T-cell (primary cell): ENCODE measurements around the gene EZR. TPM values are rescaled to one million over a fixed set of nuclear protein-coding genes. Genes with fewer than 3 reads are reported as not detected.

Experiments
- ATAC-seq, 4 experiments: fragments of 200-7000 bp in 3 of 4; fragments of 150-1000 bp in 1 of 4; cut with Tn5 transposase; replicated peaks in 1 of 4; 1 replicate in 3 of 4; 2 replicates in 1 of 4; pipeline ENCODE4 v1.10.0; 2021; ENCODE audit warnings: moderate library complexity in 3 of 4, mild to moderate bottlenecking in 2 of 4, moderate number of reproducible peaks in 1 of 4
- CTCF ChIA-PET, 2 donors: fragments of 300-600 bp; sonication (Branson Sonifier 250); formaldehyde crosslinking; loops; one replicate each; lab custom pipeline; 2022; ENCODE audit warnings: antibody characterized with exemption in 2 of 2; lab: Charles Lee
- POLR2A ChIA-PET, 2 donors: fragments of 300-600 bp; sonication (Branson Sonifier 250); formaldehyde crosslinking; loops; one replicate each; lab custom pipeline; 2022; ENCODE audit warnings: antibody characterized with exemption in 2 of 2; lab: Charles Lee
- DNase-seq, 35 experiments: peaks; one replicate each; pipeline versions ENCODE4 v3.0.0 to v3.0.0-alpha.2; 2013 to 2023
- H3K27ac ChIP-seq: one replicate; pipeline ENCODE4 v1.5.1; 2013; ENCODE audit warnings: low read length
- H3K27me3 ChIP-seq, 2 experiments: replicated peaks in 1 of 2; 1 replicate in 1 of 2; 2 replicates in 1 of 2; pipeline versions ENCODE4 v1.6.1 to v1.7.0; 2013; ENCODE audit warnings: low read length in 1 of 2, mixed read lengths in 1 of 2; ENCODE audit not compliant: control insufficient read depth in 2 of 2, insufficient read depth in 2 of 2; ENCODE audit errors: extremely low read depth in 1 of 2
- H3K36me3 ChIP-seq, 2 donors: 1 replicate in 1 of 2; 2 replicates in 1 of 2; pipeline versions ENCODE4 v1.6.1 to v1.7.0; 2013; ENCODE audit warnings: low read length in 1 of 2; ENCODE audit not compliant: control insufficient read depth in 2 of 2, insufficient read depth in 1 of 2; ENCODE audit errors: extremely low read depth in 1 of 2
- H3K4me1 ChIP-seq, 2 experiments: 1 replicate in 1 of 2; 2 replicates in 1 of 2; pipeline versions ENCODE4 v1.6.1 to v1.7.0; 2013; ENCODE audit warnings: low read length in 2 of 2, mixed read lengths in 1 of 2; ENCODE audit not compliant: insufficient read depth in 2 of 2, control insufficient read depth in 1 of 2; ENCODE audit errors: extremely low read depth in 1 of 2
- H3K4me3 ChIP-seq, 2 donors: 1 replicate in 1 of 2; 2 replicates in 1 of 2; pipeline versions ENCODE4 v1.5.1 to v1.7.0; 2013; ENCODE audit warnings: mild to moderate bottlenecking in 2 of 2, low read length in 1 of 2, moderate library complexity in 1 of 2; ENCODE audit not compliant: control insufficient read depth in 1 of 2; ENCODE audit errors: extremely low read depth in 1 of 2
- H3K9me3 ChIP-seq: 2 replicates; pipeline ENCODE4 v1.7.0; 2013
- H3K27ac Mint-ChIP-seq, 2 donors: one replicate each; pipeline ENCODE4 v1.8.0; 2020 to 2021; ENCODE audit warnings: mild to moderate bottlenecking in 2 of 2, mixed read lengths in 2 of 2
- H3K27me3 Mint-ChIP-seq, 2 donors: one replicate each; pipeline ENCODE4 v1.8.0; 2021 to 2022; ENCODE audit warnings: mixed read lengths in 2 of 2
- H3K36me3 Mint-ChIP-seq: one replicate; pipeline ENCODE4 v1.8.0; 2021; ENCODE audit warnings: mixed read lengths
- H3K4me1 Mint-ChIP-seq, 3 donors: one replicate each; pipeline ENCODE4 v1.8.0; 2020 to 2022; ENCODE audit warnings: mixed read lengths in 3 of 3, mild to moderate bottlenecking in 1 of 3
- H3K4me3 Mint-ChIP-seq, 3 donors: one replicate each; pipeline ENCODE4 v1.8.0; 2020 to 2022; ENCODE audit warnings: mild to moderate bottlenecking in 3 of 3, mixed read lengths in 3 of 3, moderate library complexity in 3 of 3
- H3K9me3 Mint-ChIP-seq, 3 donors: one replicate each; pipeline ENCODE4 v1.8.0; 2020 to 2022; ENCODE audit warnings: mixed read lengths in 3 of 3
- WGBS: methylation state at CpG from one replicate; pipeline ENCODE4 v1.1.5; 2013; ENCODE audit warnings: missing lambda C conversion rate; ENCODE audit not compliant: insufficient coverage; 5-methylcytosine and 5-hydroxymethylcytosine counted together
- total RNA-seq, 35 experiments: library from RNA in 6 of 35; stranded (reverse) in 6 of 35; fragments of 120-200 nt in 1 of 35; gene quantifications; one replicate each; pipeline versions ENCODE4 v1.2.1 to v1.2.4 and lab custom pipeline; 2013 to 2026

The EZR gene
- total RNA-seq, 5 donors from 2014 or later (not counting 1 experiment from before 2014, with no cell fraction given): 176 to 286 (median 272) TPM

- H3K36me3 ChIP-seq: peaks cover 2 to 5% of the 10 kb centered on the region in 2 donors
- peaks cover 30 to 46% of the 10 kb centered on the region in 2 experiments for H3K4me1 ChIP-seq
- H3K27me3 ChIP-seq: no peaks in the 10 kb centered on the region
- Mint-ChIP-seq H3K36me3 (peaks cover 43% of the 10 kb centered on the region), H3K4me3 (peak overlapping the region; percentile 98 to 99 (median 98)), H3K27ac (peak overlapping the region; percentile 98 to 99), H3K9me3 (peaks cover 0 to 3% (median 0%) of the 10 kb centered on the region in 3 donors), H3K4me1 (peaks cover 49 to 60% (median 50%) of the 10 kb centered on the region in 3 donors), H3K27me3 (no peaks in the 10 kb centered on the region)
- H3K4me3 ChIP-seq: peak overlapping the region; percentile 88 to 93
- ChIA-PET CTCF (interaction anchor here in 1 of 2 donors (1.8 kb wide), 1 partner anchor 51 kb away, joined by 6 read pairs; no protein-coding TSS in a partner anchor), POLR2A (interaction anchor here in 1 of 2 donors (0.7 to 2.2 kb wide), 2 partner anchors 52 to 174 kb away, joined by 3 to 22 read pairs; no protein-coding TSS in a partner anchor)
- peak overlapping the region; percentile 98 for H3K27ac ChIP-seq
- peak; percentile 55 to 71 (median 68) for ATAC-seq
- WGBS: under 1% methylated on average over 56 of the region's 61 CpGs
- no peaks in the 10 kb centered on the region for H3K9me3 ChIP-seq
- DNase-seq: peak; percentile 52 to 86 (median 70)
Observed at GRCh38 chr6:158817728-158818580, 1.2 kb downstream of the EZR start.

DNA sequence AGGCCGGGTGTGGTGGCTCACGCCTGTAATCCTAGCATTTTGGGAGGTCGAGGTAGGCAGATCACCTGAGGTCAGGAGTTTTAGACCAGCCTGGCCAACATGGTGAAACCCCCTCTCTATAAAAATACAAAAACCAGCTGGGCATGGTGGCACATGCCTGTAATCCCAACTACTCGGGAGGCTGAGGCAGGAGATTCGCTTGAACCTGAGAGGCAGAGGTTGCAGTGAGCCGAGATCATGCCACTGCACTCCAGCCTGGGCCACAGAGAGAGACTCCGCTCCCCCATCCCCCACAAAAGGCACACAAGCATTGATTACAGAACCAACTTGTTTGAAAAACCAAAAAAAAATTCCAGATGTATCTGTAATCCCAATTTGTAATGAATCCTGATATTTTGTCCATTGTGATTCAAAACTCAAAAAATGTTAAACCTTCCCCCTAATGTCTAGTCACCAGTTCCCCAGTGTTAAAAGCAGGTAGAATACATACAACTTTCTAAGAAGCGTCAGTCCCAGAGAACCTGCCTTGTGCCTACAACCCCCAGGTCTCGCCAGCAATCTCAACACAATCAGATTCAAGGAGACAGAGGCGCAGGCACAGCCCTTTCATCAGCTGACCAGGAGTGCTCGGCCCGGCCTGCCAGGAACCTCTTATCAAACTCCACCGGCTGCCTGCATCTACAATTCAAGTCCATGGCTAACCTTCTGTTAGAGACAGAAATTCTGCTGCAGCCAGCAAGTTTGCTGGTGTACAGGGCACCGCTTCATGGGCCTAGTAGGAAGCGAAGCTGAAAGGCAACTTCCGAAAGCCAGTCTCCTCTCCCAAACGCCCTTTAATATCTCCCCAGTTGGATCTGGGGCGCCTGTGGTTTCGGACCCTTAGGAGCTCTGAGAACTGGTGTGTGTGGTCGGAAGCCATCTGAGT is 2.1 kb downstream of the EZR start:
- H3K27ac Mint-ChIP-seq: peak overlapping the region; percentile 98 to 99
- H3K4me3 Mint-ChIP-seq: peak overlapping the region; percentile 98 to 99 (median 98)
- Histone ChIP-seq H3K4me3 (peak overlapping the region; percentile 88 to 93), H3K36me3 (peaks cover 4 to 10% of the 10 kb centered on the region in 2 donors), H3K27ac (peak overlapping the region; percentile 90), H3K9me3 (no peaks in the 10 kb centered on the region), H3K27me3 (no peaks in the 10 kb centered on the region), H3K4me1 (peaks cover 34 to 54% of the 10 kb centered on the region in 2 experiments)
- DNase-seq (peak in 13 of 35 experiments; percentile 6 to 50 (median 26)), ATAC-seq (no peak)
- WGBS: 0% methylated on average over 6 of the region's 20 CpGs
- peaks cover 48% of the 10 kb centered on the region for H3K36me3 Mint-ChIP-seq
- H3K27me3 Mint-ChIP-seq: no peaks in the 10 kb centered on the region
- ChIA-PET CTCF (interaction anchor here in 1 of 2 donors (1.4 to 1.8 kb wide), 2 partner anchors 24 to 52 kb away, joined by 3 to 6 read pairs; no protein-coding TSS in a partner anchor), POLR2A (interaction anchor here in 1 of 2 donors (0.5 to 2.2 kb wide), 6 partner anchors 37 to 291 kb away, joined by 3 to 22 read pairs (median 5); no protein-coding TSS in a partner anchor)
- H3K4me1 Mint-ChIP-seq: peaks cover 55 to 63% (median 58%) of the 10 kb centered on the region in 3 donors
- peaks cover 0 to 3% (median 0%) of the 10 kb centered on the region in 3 donors for H3K9me3 Mint-ChIP-seq

- POLR2A ChIA-PET: interaction anchor here in 1 of 2 donors (0.5 to 2.2 kb wide), 3 partner anchors 38 to 58 kb away, joined by 5 to 22 read pairs (median 13); no protein-coding TSS in a partner anchor
- no peak for DNase-seq
- no CpG with 5 or more reads among the region's 5 CpGs for WGBS
- CTCF ChIA-PET: interaction anchor here in 1 of 2 donors (1.4 to 1.8 kb wide), 2 partner anchors 23 to 53 kb away, joined by 3 to 6 read pairs; no protein-coding TSS in a partner anchor
- Mint-ChIP-seq H3K27ac (peak overlapping the region; percentile 98 to 99), H3K36me3 (peaks cover 48% of the 10 kb centered on the region), H3K4me3 (peak overlapping the region; percentile 98 to 99 (median 98)), H3K27me3 (no peaks in the 10 kb centered on the region), H3K4me1 (peaks cover 62 to 69% (median 65%) of the 10 kb centered on the region in 3 donors), H3K9me3 (peaks cover 0 to 3% (median 0%) of the 10 kb centered on the region in 3 donors)
- Histone ChIP-seq H3K4me1 (peaks cover 37 to 61% of the 10 kb centered on the region in 2 experiments), H3K4me3 (peak overlapping the region; percentile 88 to 93), H3K27me3 (no peaks in the 10 kb centered on the region), H3K27ac (peak overlapping the region; percentile 90), H3K36me3 (peaks cover 4 to 16% of the 10 kb centered on the region in 2 donors), H3K9me3 (no peaks in the 10 kb centered on the region)
- no peak for ATAC-seq
Observed at GRCh38 chr6:158816329-158816728, 2.8 kb downstream of the EZR start.

DNA sequence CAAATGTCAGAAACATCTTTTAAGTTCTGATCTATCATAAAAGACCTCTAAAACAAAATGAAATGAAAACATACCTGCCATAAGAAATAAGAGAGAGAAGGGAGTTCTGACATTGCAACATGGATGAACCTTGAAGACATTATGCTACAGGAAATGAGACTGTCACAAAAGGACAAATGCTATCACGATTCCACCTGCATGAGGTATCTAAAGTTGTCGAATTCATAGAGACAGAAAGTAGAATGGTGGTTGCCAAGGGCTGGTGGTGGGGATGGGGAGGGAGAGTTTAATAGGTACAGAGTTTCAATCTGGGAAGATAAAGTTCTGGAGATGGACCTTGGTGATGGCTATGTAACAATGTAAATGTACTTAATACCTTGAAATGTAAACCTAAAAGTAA is 3.3 kb downstream of the EZR start:
- H3K4me3 ChIP-seq: peak overlapping the region; percentile 88 to 93
- DNase-seq: no peak
- peak overlapping the region; percentile 98 to 99 (median 98) for H3K4me3 Mint-ChIP-seq
- H3K27me3 ChIP-seq: no peaks in the 10 kb centered on the region
- no peak for ATAC-seq
- ChIA-PET POLR2A (interaction anchor here in 1 of 2 donors (1.5 to 2.2 kb wide), 2 partner anchors 38 to 54 kb away, joined by 5 to 22 read pairs; no protein-coding TSS in a partner anchor), CTCF (interaction anchor here in 1 of 2 donors (1.4 to 1.8 kb wide), 2 partner anchors 23 to 53 kb away, joined by 3 to 6 read pairs; no protein-coding TSS in a partner anchor)
- H3K27me3 Mint-ChIP-seq: no peaks in the 10 kb centered on the region
- peak overlapping the region; percentile 90 for H3K27ac ChIP-seq
- H3K4me1 Mint-ChIP-seq: peaks cover 65 to 71% (median 69%) of the 10 kb centered on the region in 3 donors
- H3K9me3 Mint-ChIP-seq: peaks cover 0 to 3% (median 0%) of the 10 kb centered on the region in 3 donors
- H3K4me1 ChIP-seq: peaks cover 38 to 61% of the 10 kb centered on the region in 2 experiments
- H3K36me3 ChIP-seq: peaks cover 4 to 16% of the 10 kb centered on the region in 2 donors
- H3K27ac Mint-ChIP-seq: peak overlapping the region; percentile 98 to 99
- WGBS: 0% methylated on average over 2 of the region's 2 CpGs
- no peaks in the 10 kb centered on the region for H3K9me3 ChIP-seq
- peaks cover 51% of the 10 kb centered on the region for H3K36me3 Mint-ChIP-seq

GRCh38 chr6:158815379-158815724 is 3.8 kb downstream of the EZR start:
- peak overlapping the region; percentile 98 to 99 (median 98) for H3K4me3 Mint-ChIP-seq
- H3K27ac Mint-ChIP-seq: peak overlapping the region; percentile 98 to 99
- Histone ChIP-seq H3K27me3 (no peaks in the 10 kb centered on the region), H3K9me3 (no peaks in the 10 kb centered on the region), H3K27ac (peak overlapping the region; percentile 90), H3K4me3 (peak overlapping the region in 1 of 2 donors; percentile 88), H3K4me1 (peaks cover 39 to 61% of the 10 kb centered on the region in 2 experiments), H3K36me3 (peaks cover 4 to 18% of the 10 kb centered on the region in 2 donors)
- CTCF ChIA-PET: interaction anchor here in 1 of 2 donors (2.6 kb wide), 1 partner anchor 22 kb away, joined by 12 read pairs; no protein-coding TSS in a partner anchor
- peaks cover 71 to 77% (median 75%) of the 10 kb centered on the region in 3 donors for H3K4me1 Mint-ChIP-seq
- POLR2A ChIA-PET: interaction anchor here in 1 of 2 donors (5.2 kb wide), 1 partner anchor 54 kb away, joined by 52 read pairs; no protein-coding TSS in a partner anchor
- peaks cover 57% of the 10 kb centered on the region for H3K36me3 Mint-ChIP-seq
- no CpG with 5 or more reads among the region's 2 CpGs for WGBS
- DNase-seq: no peak
- no peak for ATAC-seq
- peaks cover 0 to 3% (median 0%) of the 10 kb centered on the region in 3 donors for H3K9me3 Mint-ChIP-seq
- no peaks in the 10 kb centered on the region for H3K27me3 Mint-ChIP-seq
